ENCODE results near the gene CST2.
"Not testable (repeated sequence)": the region's sequence is repeated elsewhere in the genome, so short reads cannot be mapped to it uniquely, and the experiment has no call there.

The CST2 gene

DNA sequence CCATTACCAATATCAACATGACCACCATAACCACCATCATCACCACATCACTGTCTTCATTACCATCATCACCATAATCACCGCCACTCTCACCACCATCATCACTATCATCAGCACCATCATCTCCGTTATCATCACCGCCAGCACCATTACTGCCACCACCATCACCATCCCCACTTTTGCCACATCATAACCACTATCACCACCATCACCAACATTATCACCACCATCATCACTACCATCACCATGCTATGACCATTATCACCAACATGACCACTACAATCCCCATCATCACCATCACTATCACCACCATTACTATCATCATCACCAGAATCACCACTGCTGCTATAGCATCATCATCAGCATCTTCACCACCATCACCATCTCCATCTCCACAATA lies 25.7 kb downstream of the CST2 start:
- DNase-seq, result no peak

DNA sequence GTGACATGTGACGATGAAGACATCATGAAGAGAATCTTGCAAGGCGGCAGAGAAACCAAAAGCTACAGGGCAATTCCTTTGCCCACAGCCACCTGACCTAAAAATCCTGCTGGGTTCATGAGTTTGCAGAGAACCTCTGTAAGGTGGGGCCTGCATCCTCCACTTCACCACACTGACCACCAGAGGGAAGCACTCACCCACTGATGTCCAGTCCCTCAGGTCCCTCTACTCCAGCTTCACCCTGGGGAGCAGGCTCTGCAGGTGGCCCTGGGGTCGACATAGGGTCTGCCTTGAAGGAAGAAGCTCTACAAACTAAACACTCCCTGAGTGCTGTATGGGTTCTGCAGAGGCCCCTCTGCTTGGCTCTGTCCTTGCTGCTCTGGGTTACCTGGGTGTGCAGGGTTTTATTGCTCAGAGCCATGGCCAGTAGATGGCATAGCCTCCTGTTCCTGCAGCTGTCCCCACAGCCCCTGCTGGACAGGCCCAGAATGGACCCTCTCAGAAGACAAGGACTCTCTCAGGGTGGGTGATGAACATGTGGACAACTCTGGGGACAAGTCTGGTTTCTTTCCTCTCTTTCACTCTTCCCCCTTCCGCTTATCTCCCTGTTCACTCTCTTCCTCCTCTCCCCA lies 27.2 kb downstream of the CST2 start:
- peak; percentile 6 for DNase-seq

DNA sequence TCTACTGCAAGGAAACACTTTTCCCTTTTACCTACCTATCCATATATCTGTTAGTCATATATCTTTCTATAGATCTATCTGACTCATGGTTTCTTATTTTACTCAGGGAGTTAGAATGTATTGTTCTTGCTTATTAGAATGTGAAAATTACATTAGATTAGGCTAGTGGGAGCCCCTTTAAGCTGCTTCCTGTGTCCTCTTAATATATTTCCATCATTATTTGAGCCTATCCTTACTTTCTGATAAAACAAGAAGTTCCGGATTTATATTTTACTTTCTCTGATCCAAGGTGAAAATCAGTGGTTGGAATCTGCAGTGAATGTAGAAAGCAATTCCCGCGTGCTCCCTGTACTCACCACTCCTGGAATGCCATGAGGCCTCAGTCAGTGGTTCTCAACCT lies 31.0 kb downstream of the CST2 start:
- no peak for DNase-seq

DNA sequence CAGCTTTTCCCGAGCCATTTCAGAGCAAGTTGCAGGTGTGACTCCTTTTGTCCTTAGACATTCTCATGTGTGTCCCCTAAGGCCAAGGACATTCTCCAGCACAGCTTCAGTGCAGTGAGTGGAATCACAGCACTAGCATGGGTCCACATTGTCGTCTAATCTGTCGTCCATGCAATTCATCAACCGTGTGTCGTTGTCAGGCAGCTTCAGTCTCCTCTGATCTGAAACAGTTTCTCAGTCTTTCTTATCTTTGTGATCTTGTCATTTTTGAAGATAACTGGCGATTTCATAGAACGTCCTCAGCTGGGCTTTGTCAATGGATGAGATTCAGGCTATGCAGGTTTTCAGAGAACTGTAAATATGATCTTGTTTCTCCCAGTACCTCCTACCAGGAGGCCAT lies 31.7 kb downstream of the CST2 start:
- DNase-seq, result no peak

DNA sequence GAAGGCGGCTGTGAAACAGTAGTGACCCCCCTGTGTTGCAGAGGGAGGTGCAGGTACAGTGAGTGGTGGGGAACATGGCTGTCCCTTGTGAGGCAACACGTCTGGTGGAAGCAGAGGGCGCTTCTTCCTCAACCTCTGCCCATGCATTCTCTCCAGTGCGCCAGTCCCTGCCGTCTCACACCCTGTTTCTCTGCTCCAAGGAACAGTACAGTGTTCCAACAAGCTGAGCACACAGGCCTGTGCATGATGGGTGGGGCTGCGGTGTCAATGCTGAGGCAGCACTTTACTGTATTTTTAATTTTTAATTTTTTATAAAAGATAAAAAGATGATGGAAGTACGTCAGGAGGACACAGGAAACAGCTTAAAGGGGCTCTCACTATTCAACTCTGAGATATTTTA lies 32.5 kb downstream of the CST2 start:
- DNase-seq, result no peak

DNA sequence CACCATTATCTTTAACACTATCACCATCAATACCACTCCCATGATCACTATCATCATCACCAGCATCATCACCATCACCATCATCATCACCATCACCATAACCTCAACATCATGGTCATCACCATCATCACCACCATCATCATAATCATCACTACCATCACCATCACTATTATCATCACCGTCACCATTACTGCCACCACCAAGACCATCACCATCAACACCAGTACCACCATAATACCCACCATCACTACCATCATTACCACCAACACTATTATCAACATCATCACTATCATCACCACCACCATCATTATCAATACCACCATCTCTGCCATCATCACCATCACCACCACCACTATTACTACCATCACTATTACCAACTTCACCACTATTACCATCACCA lies 43.1 kb downstream of the CST2 start:
- DNase-seq, result no peak

DNA sequence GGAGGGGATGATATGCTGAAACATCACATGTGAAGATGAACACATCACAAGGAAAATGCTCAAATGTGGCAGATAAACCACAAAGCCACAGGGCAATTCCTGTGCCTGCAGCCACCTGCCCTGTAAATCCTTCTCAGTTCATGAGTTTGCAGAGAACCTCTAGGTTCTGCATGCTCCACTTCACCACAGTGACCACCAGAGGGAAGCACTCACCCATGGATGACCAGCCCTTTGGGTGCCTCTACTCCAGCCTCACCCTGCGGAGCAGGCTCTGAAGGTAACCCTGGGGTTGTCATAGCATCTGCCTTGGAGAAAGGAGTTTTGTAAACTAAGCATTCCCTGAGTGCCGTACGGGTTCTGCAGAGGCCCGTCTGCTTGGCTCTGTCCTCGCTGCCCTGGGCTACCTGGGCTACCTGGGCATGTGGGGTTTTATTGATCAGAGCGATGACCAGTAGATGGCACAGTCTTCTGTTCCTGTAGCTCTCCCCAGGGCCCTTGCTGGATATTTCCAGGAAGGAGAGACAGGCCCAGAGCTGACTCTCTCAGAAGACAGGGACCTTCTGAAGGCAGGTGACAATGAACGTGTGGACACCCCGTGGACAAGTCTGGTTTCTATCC lies 44.1 kb downstream of the CST2 start:
- DNase-seq, result no peak

DNA sequence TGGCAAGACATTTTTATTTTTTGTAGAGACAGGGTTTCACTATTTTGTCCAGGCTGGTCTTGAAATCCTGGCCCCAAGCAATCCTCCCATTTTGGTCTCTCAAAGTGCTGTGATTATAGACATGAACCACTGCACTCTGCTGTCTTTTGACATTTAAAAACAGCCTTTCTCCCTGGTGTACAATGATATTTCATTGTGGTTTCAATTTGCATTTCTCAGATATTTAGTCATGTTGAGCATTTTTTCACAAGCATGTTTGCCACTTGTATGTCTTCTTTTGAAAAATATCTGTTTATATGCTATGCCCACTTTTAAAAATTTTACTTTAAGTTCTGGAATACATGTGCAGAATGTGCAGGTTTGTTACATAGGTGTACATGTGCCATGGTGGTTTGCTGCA lies 47.9 kb downstream of the CST2 start:
- DNase-seq, result not testable (repeated sequence)

DNA sequence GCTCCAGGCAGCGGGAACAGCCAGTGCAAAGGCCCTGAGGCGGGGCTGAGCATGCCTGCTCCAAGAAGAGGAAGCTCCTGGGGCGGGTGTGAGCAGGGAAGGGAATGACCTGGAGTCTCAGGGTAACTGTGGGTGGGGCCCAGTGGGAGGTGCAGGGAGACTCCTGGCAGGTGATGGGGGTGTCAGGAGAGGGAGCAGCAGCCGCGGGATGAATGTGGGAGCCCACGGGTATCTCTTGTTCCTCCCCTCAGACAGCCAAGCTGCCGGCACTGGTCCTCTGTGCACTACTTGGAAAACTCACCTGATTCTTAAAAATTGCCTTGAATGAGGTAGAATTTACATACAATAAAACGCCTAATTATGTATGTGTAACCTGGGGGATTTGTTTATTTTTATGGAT lies 49.1 kb downstream of the CST2 start:
- not testable (repeated sequence) for DNase-seq

DNA sequence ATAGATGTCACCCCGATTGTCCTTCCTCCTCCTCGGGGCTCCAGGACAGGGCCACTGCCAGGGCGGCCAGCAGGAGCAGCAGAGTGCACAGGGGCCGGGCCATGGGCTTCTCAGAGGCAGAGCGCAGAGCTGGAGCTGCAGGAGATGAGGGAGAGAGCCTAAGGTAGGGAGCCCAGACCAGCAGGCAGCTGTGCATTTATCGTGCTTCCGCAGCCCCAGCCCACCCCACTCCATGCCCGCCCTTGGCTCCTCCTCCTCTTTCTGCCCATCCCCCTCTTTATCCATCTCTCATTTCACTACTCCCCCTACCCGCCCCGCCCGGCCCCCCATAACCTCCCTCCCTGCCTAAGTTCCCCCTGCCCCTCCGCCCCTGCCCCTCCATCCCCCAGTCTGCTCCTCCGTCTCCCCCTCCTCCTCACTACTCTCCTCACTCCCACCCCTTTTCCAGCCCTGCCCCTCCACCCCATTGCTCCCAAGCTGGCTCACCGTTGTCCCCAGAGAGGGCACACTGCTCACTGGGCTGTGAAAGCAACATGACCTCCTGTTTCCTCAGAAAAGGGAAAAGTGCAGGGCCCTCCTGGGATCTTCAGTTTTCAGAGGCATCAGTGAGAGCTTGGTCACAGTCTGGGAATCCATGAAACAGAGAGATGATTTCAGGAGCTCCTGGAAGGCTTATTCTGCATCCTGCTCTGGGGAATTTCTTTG lies 50.3 kb downstream of the CST2 start:
- no peak for DNase-seq

DNA sequence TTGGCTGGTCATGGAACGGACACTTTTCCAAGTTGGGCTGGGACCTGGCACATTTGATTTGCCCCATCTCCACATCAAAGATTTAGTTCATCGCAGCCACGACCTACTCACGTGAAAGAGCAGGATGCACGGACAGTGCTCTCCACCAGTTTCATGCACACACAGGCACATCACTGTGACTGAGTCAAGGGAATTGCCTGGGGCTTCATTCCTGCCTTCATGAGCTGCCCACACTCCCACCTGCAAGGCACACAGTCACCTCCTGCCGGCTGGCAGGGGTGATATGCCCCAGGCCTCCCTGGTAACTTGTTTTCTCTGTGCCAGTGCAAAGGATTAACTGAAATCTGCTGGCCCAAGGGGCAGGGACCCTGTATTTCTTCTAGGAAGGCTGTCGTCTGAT lies 52.4 kb downstream of the CST2 start:
- no peak for DNase-seq

All from CD4-positive, alpha-beta T cell treated with Interferon gamma for 1 hour (primary cell).